Smooth muscle cell (in vitro differentiated cells): ENCODE data around the gene ANKFY1. TPM values are rescaled to one million over a fixed set of nuclear protein-coding genes. Genes with fewer than 3 reads are reported as not detected.

Experiments used
- DNase-seq: peaks from one replicate; lab custom pipeline; 2025; ENCODE audit not compliant: unreplicated experiment; lab: John Stamatoyannopoulos, UW
- H2AFZ ChIP-seq: fragments of 200-600 bp; sonication (generic); 2 replicates; pipeline ENCODE4 v1.6.0; 2016; ENCODE audit warnings: antibody characterized with exemption, low read depth, mild to moderate bottlenecking
- H3F3A ChIP-seq: fragments of 200-600 bp; sonication (generic); 2 replicates; pipeline ENCODE4 v1.6.0; 2017; ENCODE audit warnings: antibody characterized with exemption, low read depth
- H3K27ac ChIP-seq: fragments of 200-600 bp; sonication (generic); 2 replicates; pipeline ENCODE4 v1.5.1; 2016; ENCODE audit warnings: low read depth, mild to moderate bottlenecking
- H3K27me3 ChIP-seq: fragments of 200-600 bp; sonication (generic); 2 replicates; pipeline ENCODE4 v1.6.1; 2016; ENCODE audit warnings: low read depth, mild to moderate bottlenecking
- H3K36me3 ChIP-seq: fragments of 200-600 bp; sonication (generic); 2 replicates; pipeline ENCODE4 v1.5.1; 2016; ENCODE audit warnings: low read depth
- H3K4me1 ChIP-seq: fragments of 200-600 bp; sonication (generic); 2 replicates; pipeline ENCODE4 v1.5.1; 2016; ENCODE audit warnings: low read depth
- H3K4me2 ChIP-seq: fragments of 200-600 bp; sonication (generic); 2 replicates; pipeline ENCODE4 v1.6.0; 2016; ENCODE audit warnings: mild to moderate bottlenecking
- H3K4me3 ChIP-seq: fragments of 200-600 bp; sonication (generic); 2 replicates; pipeline ENCODE4 v1.5.1; 2016; ENCODE audit warnings: mild to moderate bottlenecking
- H3K79me2 ChIP-seq: fragments of 200-600 bp; sonication (generic); 2 replicates; pipeline ENCODE4 v1.6.0; 2016; ENCODE audit warnings: low read depth, mild to moderate bottlenecking
- H3K9ac ChIP-seq: fragments of 200-600 bp; sonication (generic); 2 replicates; pipeline ENCODE4 v1.6.0; 2016; ENCODE audit warnings: low read depth
- H3K9me3 ChIP-seq: fragments of 200-600 bp; sonication (generic); replicated peaks from 2 replicates; pipeline ENCODE4 v1.5.1; 2016; ENCODE audit warnings: low read depth
- H4K20me1 ChIP-seq: fragments of 200-600 bp; sonication (generic); 2 replicates; pipeline ENCODE4 v1.6.0; 2016; ENCODE audit warnings: low read depth
- CTCF ChIP-seq: fragments of 200-600 bp; sonication (generic); IDR thresholded peaks from 2 replicates; pipeline ENCODE4 v1.5.1; 2017; ENCODE audit warnings: borderline replicate concordance, mild to moderate bottlenecking, antibody characterized with exemption; ENCODE audit not compliant: insufficient read depth, poor library complexity, severe bottlenecking
- WGBS: methylation state at CpG from one replicate; pipeline ENCODE4 v1.1.7; 2016; ENCODE audit warnings: low lambda C conversion rate; 5-methylcytosine and 5-hydroxymethylcytosine counted together
- polyA plus RNA-seq: library from polyadenylated mRNA; unstranded; fragments of >200 nt; fragmentation: Nextera tagmentation; extraction: Ambion mirVana; gene quantifications from 2 replicates; pipeline ENCODE4 v1.2.1, GENCODE V29; 2016
- small RNA-seq: library from RNA; depleted of rRNA; stranded (forward); fragments of <200 nt; gene quantifications from one replicate; pipeline ENCODE3, GENCODE V24; 2014
- total RNA-seq: library from RNA; depleted of rRNA; stranded (reverse); fragments of >200 nt; gene quantifications from 2 replicates; pipeline ENCODE4 v1.2.3, GENCODE V29; 2014

ANKFY1 gene
- total and polyA plus RNA-seq, 2 experiments from 2014 or later: 11.5 to 26.3 TPM

- H3K9ac ChIP-seq: no peak overlapping the region
- 94% methylated on average over 8 of the region's 8 CpGs for WGBS
Observed at GRCh38 chr17:4118015-4118743, 145.6 kb downstream of the ANKFY1 start.

DNA sequence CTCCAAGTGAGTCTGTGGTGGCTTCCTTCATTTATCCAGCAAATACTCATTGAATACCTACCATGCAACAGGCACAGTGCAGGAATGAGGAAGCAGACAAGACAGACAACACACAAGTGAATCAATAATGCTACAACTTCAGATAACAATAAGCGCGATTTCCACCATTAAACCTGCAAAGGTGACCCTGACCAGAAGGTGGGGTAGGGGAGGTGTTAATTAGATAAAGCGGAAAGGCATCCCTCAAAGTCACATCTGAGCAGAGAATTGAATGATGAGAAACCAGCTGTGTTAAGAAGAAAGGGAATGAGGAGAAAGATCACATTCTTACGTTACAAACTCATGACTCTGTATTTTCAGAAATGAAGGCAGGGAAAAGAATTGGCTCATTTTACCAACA is 147.3 kb downstream of the ANKFY1 start:
- Histone ChIP-seq H3K27ac (no peak overlapping the region), H3K9ac (no peak overlapping the region), H3K9me3 (no peaks in the 10 kb centered on the region), H3K79me2 (no peaks in the 10 kb centered on the region), H3K27me3 (no peaks in the 10 kb centered on the region), H4K20me1 (peaks cover 6% of the 10 kb centered on the region), H3K4me2 (no peak overlapping the region), H2AFZ (no peak overlapping the region), H3K4me1 (no peaks in the 10 kb centered on the region), H3F3A (no peaks in the 10 kb centered on the region), H3K36me3 (peaks cover 12% of the 10 kb centered on the region), H3K4me3 (no peak overlapping the region)
- TF ChIP-seq CTCF: no peak
- whole genome bisulfite sequencing: 76% methylated on average over 4 of the region's 4 CpGs
- no peak for DNase-seq

More at GRCh38 chr17:4118015-4118743, 145.6 kb downstream of the ANKFY1 start:
- Histone ChIP-seq H3K27ac (no peak overlapping the region), H4K20me1 (peaks cover 6% of the 10 kb centered on the region), H3K4me2 (no peak overlapping the region), H3K27me3 (no peaks in the 10 kb centered on the region), H3K4me3 (no peak overlapping the region), H3K9me3 (no peaks in the 10 kb centered on the region), H3F3A (no peaks in the 10 kb centered on the region), H2AFZ (no peak overlapping the region), H3K79me2 (no peaks in the 10 kb centered on the region), H3K36me3 (peaks cover 8% of the 10 kb centered on the region), H3K4me1 (no peaks in the 10 kb centered on the region)
- no peak for TF ChIP-seq CTCF
- DNase-seq: no peak

Small RNA genes lying within 50 kb of the gene (small RNA-seq; reads per million reads assigned to genes)
- gene RF00019: not detected

Other genes starting within 250 kb of the ANKFY1 start
- gene ZZEF1, start 120.9 kb downstream of the ANKFY1 start, total RNA-seq: 15.0 and 20.0 TPM in 2 replicates
- gene ZZEF1, start 120.9 kb downstream of the ANKFY1 start, polyA plus RNA-seq: 3.8 and 5.7 TPM in 2 replicates
- gene CYB5D2, start 120.8 kb downstream of the ANKFY1 start, total RNA-seq: 12.2 and 13.3 TPM in 2 replicates
- 15.2 and 16.7 TPM in 2 replicates for gene CYB5D2, start 120.8 kb downstream of the ANKFY1 start, polyA plus RNA-seq
- gene UBE2G1, start 102.7 kb upstream of the ANKFY1 start, total RNA-seq: 62.3 and 63.7 TPM in 2 replicates
- gene UBE2G1, start 102.7 kb upstream of the ANKFY1 start, polyA plus RNA-seq: 39.9 and 52.5 TPM in 2 replicates
- 0.09 TPM in 1 of 2 replicates, not detected in the other for gene SPNS3, start 170.0 kb upstream of the ANKFY1 start, total RNA-seq
- gene SPNS3, start 170.0 kb upstream of the ANKFY1 start, polyA plus RNA-seq: 1.1 TPM in 1 of 2 replicates, not detected in the other
- gene SPNS2, start 234.9 kb upstream of the ANKFY1 start, total RNA-seq: 15.9 and 16.5 TPM in 2 replicates
- gene SPNS2, start 234.9 kb upstream of the ANKFY1 start, polyA plus RNA-seq: 5.1 and 44.1 TPM in 2 replicates